Measurements from ENCODE around the gene UCN3.

DNA sequence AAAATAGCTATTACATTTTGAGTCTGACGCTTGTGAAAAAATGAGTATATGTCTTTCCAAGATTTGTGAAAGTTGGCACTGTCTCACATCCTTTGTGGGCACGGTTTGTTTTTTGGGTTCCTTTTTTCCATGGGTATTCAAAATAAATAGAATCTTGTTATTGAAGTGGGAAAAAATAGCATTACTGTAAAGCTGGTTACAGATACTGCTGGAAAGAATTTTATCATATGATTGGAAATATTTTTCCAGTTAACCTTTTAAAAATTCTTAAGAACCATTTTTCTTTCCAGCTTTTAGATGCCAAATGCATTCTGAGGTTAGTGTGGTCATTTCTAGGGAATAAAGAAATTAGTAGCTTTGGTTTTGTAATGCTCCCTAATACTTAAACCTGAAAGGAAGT lies 59.0 kb downstream of the UCN3 start:
- no peak for TF ChIP-seq POLR2A (IDR thresholded peaks at IDR 0.05; ENCODE audit: low read depth, low read length)
- no peak for TF ChIP-seq TAF1 (IDR thresholded peaks at IDR 0.05; ENCODE audit: low read depth, low read length)
- no peak for TF ChIP-seq POLR2AphosphoS5 (IDR thresholded peaks at IDR 0.05; ENCODE audit: low read depth, low read length)
- no peak for TF ChIP-seq POU2F2 (IDR thresholded peaks at IDR 0.05; ENCODE audit: low read depth, low read length)
- TF ChIP-seq SPI1 (IDR thresholded peaks at IDR 0.05; ENCODE audit: low read depth, low read length): no peak
- no peak for TF ChIP-seq PAX5 (IDR thresholded peaks at IDR 0.05; ENCODE audit: insufficient read depth, low read length, severe bottlenecking)
